ENCODE results near the gene UBXN6. TPM values are rescaled to one million over a fixed set of nuclear protein-coding genes. Genes with fewer than 3 reads are reported as not detected.
A peak's percentile ranks its signal among the peaks of the same experiment; 100 is the strongest.

UBXN6 gene
- total RNA-seq, 1 donor from 2014 or later, result 169 TPM

DNA sequence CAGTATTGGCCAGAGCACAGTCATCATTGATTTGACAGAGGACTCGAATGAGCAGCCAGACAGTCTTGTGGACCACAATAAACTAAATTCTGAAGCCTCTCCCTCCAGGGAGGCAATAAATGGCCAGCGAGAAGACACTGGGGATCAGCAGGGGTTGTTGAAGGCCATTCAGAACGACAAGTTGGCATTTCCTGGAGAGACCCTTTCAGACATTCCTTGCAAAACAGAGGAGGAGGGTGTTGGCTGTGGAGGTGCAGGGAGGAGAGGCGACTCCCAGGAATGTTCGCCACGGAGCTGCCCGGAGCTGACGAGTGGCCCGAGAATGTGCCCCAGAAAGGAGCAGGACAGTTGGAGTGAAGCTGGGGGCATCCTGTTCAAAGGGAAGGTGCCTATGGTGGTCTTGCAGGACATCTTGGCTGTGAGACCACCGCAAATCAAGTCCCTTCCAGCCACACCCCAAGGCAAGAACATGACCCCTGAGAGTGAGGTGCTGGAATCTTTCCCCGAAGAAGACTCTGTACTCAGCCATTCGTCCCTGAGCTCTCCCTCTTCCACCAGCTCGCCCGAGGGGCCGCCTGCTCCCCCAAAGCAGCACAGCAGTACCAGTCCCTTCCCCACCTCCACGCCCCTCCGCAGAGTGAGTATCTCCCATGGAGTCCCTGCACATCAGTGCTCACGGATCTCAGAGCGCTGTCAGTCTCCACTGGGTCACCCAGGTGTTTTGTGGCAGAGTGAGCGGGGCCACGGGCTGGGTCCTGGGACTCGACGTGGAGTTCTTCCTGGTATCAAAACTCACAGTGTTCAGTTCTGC, 48.3 kb downstream of the UBXN6 start:
- no peak for DNase-seq (ENCODE audit: low spot score)

- DNase-seq (ENCODE audit: low spot score), result no peak
Measured at GRCh38 chr19:4406626-4407025, 51.0 kb downstream of the UBXN6 start.

DNA sequence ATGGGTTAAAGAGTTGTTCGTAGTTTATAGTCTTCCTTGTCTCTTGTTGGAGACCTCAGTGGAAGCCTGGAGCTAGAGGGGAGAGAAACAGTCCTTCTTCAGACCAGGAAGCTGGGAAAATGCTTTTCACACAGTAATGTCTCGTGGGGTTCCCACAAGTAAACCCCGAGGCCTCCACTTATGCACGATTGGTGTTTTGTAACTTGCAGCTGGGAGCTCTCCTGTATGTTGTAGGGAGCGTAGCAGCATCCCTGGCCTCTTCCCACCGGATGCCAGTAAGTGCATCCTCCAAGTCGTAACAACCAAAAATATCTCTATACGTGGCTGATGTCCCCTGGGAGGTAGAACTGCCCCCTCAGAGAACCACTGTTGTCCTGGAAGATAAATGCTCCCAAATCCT, 51.6 kb downstream of the UBXN6 start:
- no peak for DNase-seq (ENCODE audit: low spot score)

- no peak for DNase-seq (ENCODE audit: low spot score)
Measured at GRCh38 chr19:4403005-4403761, 54.4 kb downstream of the UBXN6 start.

DNA sequence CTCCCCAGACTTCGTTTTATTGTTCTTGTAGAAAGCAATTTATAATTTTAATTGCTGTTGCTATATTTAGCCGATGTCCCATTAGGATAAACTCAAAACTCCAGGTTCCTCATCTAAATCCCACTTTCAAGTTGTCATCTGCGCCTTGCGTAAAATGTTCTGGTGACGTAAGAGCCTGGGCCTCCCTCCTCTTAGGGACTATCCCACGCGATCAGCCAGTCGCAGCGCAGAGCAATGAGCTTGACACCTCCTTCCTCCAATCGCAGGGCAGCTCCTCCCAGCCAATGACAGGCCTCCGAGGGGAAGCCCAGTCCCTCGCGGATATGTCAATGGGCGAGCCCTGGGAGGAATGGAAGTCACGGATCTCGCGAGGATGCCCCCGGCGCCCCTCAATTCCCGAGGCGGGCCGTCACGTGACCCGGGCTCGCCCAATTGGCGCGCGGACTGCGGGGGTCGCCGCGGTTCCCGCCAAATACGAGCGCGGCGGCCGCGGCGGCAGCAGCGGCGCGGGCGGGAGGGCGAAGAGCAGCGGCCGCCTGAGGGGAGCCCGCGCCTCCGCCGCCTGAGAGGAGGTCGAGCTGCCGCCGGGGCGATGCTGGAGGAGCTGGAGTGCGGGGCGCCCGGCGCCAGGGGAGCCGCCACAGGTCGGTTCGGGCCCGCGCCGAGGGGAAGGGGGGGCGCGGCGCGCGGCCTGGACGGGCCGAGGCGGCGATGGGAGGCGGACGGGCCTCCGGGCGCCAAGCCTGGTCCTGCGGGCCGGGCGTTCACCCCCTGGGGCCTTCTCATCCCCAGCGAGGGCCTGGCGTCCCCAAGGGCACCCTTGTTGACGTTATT, 55.2 kb downstream of the UBXN6 start, which contains the start of gene CHAF1A:
Gene CHAF1A, plus strand, starts transcription at position 470 of the 834 bp plus-strand sequence. Its CDS starts 123 bp downstream, at position 593.
- peak; percentile 100 for DNase-seq (ENCODE audit: low spot score)

DNA sequence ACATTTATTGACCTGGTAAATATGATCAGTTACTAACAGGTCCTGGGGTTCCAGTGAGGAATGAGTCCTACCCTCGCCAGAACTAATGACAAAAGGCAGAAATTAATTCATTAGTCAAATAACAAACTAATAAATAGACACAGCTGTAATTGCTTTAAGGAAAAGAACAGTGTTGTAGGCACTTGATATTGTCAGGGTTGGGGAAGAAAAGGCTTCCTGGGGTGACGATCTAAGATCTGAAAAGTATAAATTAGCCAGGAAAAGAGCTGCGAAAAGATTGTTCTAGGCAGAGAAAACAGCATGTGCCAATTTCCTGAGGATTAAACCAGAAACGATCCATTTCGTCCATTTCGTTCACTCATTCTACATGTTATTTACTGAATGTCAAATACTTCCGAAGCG, 55.8 kb downstream of the UBXN6 start:
- DNase-seq (ENCODE audit: low spot score), result no peak

DNA sequence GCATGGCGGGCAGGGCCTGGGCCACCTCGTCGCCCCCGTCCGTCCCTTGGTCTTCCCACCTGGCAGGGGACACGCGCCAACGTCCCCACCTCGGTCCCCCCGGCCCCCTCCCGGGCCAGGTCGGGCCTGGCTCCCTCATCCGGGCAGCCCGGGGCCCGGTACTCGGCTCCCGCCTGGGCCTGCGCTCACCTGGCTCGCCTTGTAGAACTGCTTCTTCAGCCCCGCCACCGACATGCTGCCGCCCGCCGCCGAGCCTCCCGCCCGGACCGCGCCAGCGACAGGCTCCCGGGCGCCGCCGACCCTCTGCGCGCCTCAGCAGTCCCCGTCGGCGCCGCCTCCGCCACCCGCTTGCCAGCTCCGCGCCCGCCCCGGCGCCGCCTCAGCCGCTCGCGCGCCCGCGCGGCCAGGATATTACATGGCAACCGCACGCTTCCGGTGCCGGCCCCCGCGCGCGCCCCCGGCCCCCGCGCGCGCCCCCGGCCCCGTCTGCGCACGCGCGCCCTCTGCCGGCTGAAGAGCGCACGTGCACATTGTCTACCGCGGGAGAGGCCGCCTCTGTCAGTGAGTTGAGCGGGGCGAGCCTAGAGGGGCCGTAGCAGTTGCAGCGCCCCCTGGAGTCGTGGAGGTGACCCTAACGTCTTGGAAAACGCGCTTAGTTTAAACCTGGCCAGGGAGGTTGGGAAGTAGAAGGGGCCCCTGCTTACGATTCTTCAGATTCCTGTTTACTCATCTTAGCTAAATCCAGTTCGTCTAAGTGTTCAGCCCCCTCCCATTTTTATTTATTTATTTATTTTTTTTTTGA, 57.3 kb downstream of the UBXN6 start, which contains the start of gene SH3GL1:
Gene SH3GL1, minus strand, starts transcription at position 413 of the 802 bp plus-strand sequence. Its CDS starts 179 bp downstream, at position 234.
- peak; percentile 92 for DNase-seq (ENCODE audit: low spot score)

GRCh38 chr19:4399812-4400134, 57.8 kb downstream of the UBXN6 start:
- peak; percentile 63 for DNase-seq (ENCODE audit: low spot score)

- DNase-seq (ENCODE audit: low spot score), result no peak
Measured at GRCh38 chr19:4396949-4397783, 60.4 kb downstream of the UBXN6 start.

Other genes with a start within 250 kb of the UBXN6 start
- gene EBI3, start 228.3 kb downstream of the UBXN6 start, total RNA-seq (ENCODE audit: insufficient read depth, low replicate concordance), result not detected
- gene YJU2, start 210.7 kb downstream of the UBXN6 start, total RNA-seq (ENCODE audit: insufficient read depth, low replicate concordance), result 12.3 TPM
- 2.9 TPM for gene SHD, start 178.5 kb downstream of the UBXN6 start, total RNA-seq (ENCODE audit: insufficient read depth, low replicate concordance)
- not detected for gene TMIGD2, start 155.4 kb downstream of the UBXN6 start, total RNA-seq (ENCODE audit: insufficient read depth, low replicate concordance)
- gene FSD1, start 153.2 kb downstream of the UBXN6 start, total RNA-seq (ENCODE audit: insufficient read depth, low replicate concordance), result 3.4 TPM
- not detected for gene STAP2, start 119.0 kb downstream of the UBXN6 start, total RNA-seq (ENCODE audit: insufficient read depth, low replicate concordance)
- 6.3 TPM for gene MPND, start 114.2 kb downstream of the UBXN6 start, total RNA-seq (ENCODE audit: insufficient read depth, low replicate concordance)
- 21.9 TPM for gene SH3GL1, start 57.2 kb downstream of the UBXN6 start, total RNA-seq (ENCODE audit: insufficient read depth, low replicate concordance)
- gene CHAF1A, start 55.2 kb downstream of the UBXN6 start, total RNA-seq (ENCODE audit: insufficient read depth, low replicate concordance), result 13.0 TPM
- gene HDGFL2, start 14.5 kb upstream of the UBXN6 start, total RNA-seq (ENCODE audit: insufficient read depth, low replicate concordance), result 27.7 TPM
- 0.96 TPM for gene PLIN4, start 60.7 kb upstream of the UBXN6 start, total RNA-seq (ENCODE audit: insufficient read depth, low replicate concordance)
- 0.72 TPM for gene PLIN5, start 77.4 kb upstream of the UBXN6 start, total RNA-seq (ENCODE audit: insufficient read depth, low replicate concordance)
- gene LRG1, start 82.2 kb upstream of the UBXN6 start, total RNA-seq (ENCODE audit: insufficient read depth, low replicate concordance), result 5.5 TPM
- 7.7 TPM for gene SEMA6B, start 101.9 kb upstream of the UBXN6 start, total RNA-seq (ENCODE audit: insufficient read depth, low replicate concordance)
- gene TNFAIP8L1, start 181.7 kb upstream of the UBXN6 start, total RNA-seq (ENCODE audit: insufficient read depth, low replicate concordance), result 2.6 TPM
- 65.7 TPM for gene MYDGF, start 212.5 kb upstream of the UBXN6 start, total RNA-seq (ENCODE audit: insufficient read depth, low replicate concordance)

All from umbilical cord (tissue), 2 donors.